HL-60/S4 (cell line): ENCODE measurements around the gene RNASE12.
"Not testable (repeated sequence)": the region's sequence is repeated elsewhere in the genome, so short reads cannot be mapped to it uniquely, and the experiment has no call there.

Source experiments
- in situ Hi-C: fragments of 300-500 bp; cut with MboI; formaldehyde crosslinking; loops from 2 replicates; pipeline ENCODE4 v1.14.3; 2022; ENCODE audit warnings: low sequenced_read_pairs

RNASE12 gene

GRCh38 chr14:20587489-20588154 lies 3.6 kb downstream of the RNASE12 start, which contains the start of gene RNASE11:
RNASE11 (minus strand) TSS chr14:20588001.
- in situ Hi-C loops: no loop called here

- in situ Hi-C loops: no loop called here
Observed at GRCh38 chr14:20583908-20584307, 7.3 kb downstream of the RNASE12 start.

GRCh38 chr14:20583142-20583541 lies 8.0 kb downstream of the RNASE12 start:
- in situ Hi-C loops: no loop called here

GRCh38 chr14:20580242-20580641 lies 10.9 kb downstream of the RNASE12 start:
- in situ Hi-C loops: no loop called here

- in situ Hi-C loops: no loop called here
Observed at GRCh38 chr14:20578784-20579502, 12.2 kb downstream of the RNASE12 start.

GRCh38 chr14:20578325-20578724 lies 12.9 kb downstream of the RNASE12 start:
- in situ Hi-C loops: no loop called here

GRCh38 chr14:20572382-20572990 lies 18.7 kb downstream of the RNASE12 start:
- in situ Hi-C loops: not testable (repeated sequence)

- in situ Hi-C loops: not testable (repeated sequence)
Observed at GRCh38 chr14:20570720-20571119, 20.5 kb downstream of the RNASE12 start.

GRCh38 chr14:20569865-20570264 lies 21.3 kb downstream of the RNASE12 start:
- in situ Hi-C loops: not testable (repeated sequence)

- in situ Hi-C loops: no loop called here
Observed at GRCh38 chr14:20569066-20569465, 22.1 kb downstream of the RNASE12 start.

- in situ Hi-C loops: no loop called here
Observed at GRCh38 chr14:20568393-20568792, 22.8 kb downstream of the RNASE12 start.

- in situ Hi-C loops: not testable (repeated sequence)
Observed at GRCh38 chr14:20567199-20567598, 24.0 kb downstream of the RNASE12 start.

- in situ Hi-C loops: no loop called here
Observed at GRCh38 chr14:20564501-20564997, 26.6 kb downstream of the RNASE12 start.

GRCh38 chr14:20563971-20564370 lies 27.2 kb downstream of the RNASE12 start:
- in situ Hi-C loops: no loop called here

GRCh38 chr14:20560961-20561360 lies 30.2 kb downstream of the RNASE12 start, which contains the start of gene RNASE9:
RNASE9 (minus strand) TSS chr14:20561047.
- in situ Hi-C loops: no loop called here

- in situ Hi-C loops: no loop called here
Observed at GRCh38 chr14:20559461-20559904, 31.7 kb downstream of the RNASE12 start.

GRCh38 chr14:20557212-20557542 lies 34.0 kb downstream of the RNASE12 start:
- in situ Hi-C loops: no loop called here

- in situ Hi-C loops: no loop called here
Observed at GRCh38 chr14:20556500-20557211, 34.5 kb downstream of the RNASE12 start.

GRCh38 chr14:20555845-20556244 lies 35.3 kb downstream of the RNASE12 start:
- in situ Hi-C loops: no loop called here

- in situ Hi-C loops: no loop called here
Observed at GRCh38 chr14:20553024-20553423, 38.2 kb downstream of the RNASE12 start.

GRCh38 chr14:20551606-20552005 lies 39.6 kb downstream of the RNASE12 start:
- in situ Hi-C loops: no loop called here
